RWPE1 (cell line): ENCODE measurements around the gene TRIM15.
"Not testable (repeated sequence)": the region's sequence is repeated elsewhere in the genome, so short reads cannot be mapped to it uniquely, and the experiment has no call there.

Source experiments
- CTCF ChIA-PET: fragments of 350-600 bp; sonication (Branson Sonifier 250); formaldehyde crosslinking; extraction: SDS; loops from one replicate; lab custom pipeline; 2021; lab: Yijun Ruan, JAX
- POLR2A ChIA-PET: fragments of 400-600 bp; formaldehyde crosslinking; extraction: SDS; loops from one replicate; lab custom pipeline; 2020; ENCODE audit warnings: antibody characterized with exemption; ENCODE audit not compliant: low non-redundant PET; lab: Yijun Ruan, JAX
- DNase-seq: peaks from one replicate; pipeline ENCODE4 v3.0.0; 2012; ENCODE audit warnings: low spot score
- H3K27ac ChIP-seq: fragments of 450-650 bp; 2 replicates; pipeline ENCODE4 v1.5.1; 2017
- TF ChIP-seq, protein P1 (sequence below): fragments of 450-650 bp; conservative IDR thresholded peaks from 2 replicates; pipeline ENCODE4 v1.5.1; 2017; ENCODE audit warnings: low read depth, mild to moderate bottlenecking

The TRIM15 gene

DNA sequence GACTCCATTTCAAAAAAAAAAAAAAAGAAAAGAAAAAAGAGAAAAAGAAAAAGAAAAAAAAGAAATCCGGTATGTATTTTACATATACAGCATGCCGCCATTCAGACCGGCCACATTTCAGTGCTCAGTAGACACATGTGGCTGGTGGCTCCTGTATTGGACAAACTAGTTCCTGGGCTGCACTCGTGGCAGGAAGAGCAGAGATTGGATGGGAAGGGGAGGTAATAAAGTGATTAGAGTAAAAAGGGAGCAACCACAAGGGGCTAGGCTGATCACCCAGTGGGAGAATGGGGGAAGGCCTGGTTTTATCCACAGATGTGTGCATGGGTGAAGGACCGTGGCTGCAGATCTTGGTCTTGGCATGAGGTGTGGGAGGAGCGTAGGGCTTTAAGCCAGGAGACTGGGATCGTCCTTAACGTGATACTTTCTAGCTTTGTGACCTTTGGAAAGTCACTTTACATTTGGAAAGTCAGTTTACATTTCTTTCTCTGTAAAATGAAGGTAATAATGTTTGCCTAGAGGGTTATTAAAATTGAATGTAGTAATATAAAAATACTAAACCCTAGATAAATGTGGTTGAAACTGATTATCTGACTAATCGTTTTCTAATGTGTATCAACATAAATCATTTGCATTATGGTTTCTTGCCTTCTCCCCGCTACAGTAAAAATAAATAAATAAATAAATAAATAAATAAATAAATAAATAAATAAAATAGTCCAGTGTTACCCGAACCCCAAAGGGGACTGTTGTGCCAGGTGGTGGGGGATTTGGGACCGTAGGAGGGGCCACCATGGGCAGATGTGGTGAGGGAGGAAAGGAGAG is 869 bp upstream of the TRIM15 start:
- H3K27ac ChIP-seq: no peak overlapping the region
- ChIA-PET POLR2A (no interaction called here), CTCF (interaction anchor here (0.7 kb wide), 1 partner anchor 31 kb away, joined by 4 read pairs; no protein-coding TSS in a partner anchor)
- TF ChIP-seq, protein P1, sequence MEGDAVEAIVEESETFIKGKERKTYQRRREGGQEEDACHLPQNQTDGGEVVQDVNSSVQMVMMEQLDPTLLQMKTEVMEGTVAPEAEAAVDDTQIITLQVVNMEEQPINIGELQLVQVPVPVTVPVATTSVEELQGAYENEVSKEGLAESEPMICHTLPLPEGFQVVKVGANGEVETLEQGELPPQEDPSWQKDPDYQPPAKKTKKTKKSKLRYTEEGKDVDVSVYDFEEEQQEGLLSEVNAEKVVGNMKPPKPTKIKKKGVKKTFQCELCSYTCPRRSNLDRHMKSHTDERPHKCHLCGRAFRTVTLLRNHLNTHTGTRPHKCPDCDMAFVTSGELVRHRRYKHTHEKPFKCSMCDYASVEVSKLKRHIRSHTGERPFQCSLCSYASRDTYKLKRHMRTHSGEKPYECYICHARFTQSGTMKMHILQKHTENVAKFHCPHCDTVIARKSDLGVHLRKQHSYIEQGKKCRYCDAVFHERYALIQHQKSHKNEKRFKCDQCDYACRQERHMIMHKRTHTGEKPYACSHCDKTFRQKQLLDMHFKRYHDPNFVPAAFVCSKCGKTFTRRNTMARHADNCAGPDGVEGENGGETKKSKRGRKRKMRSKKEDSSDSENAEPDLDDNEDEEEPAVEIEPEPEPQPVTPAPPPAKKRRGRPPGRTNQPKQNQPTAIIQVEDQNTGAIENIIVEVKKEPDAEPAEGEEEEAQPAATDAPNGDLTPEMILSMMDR: no peak
- no peak for DNase-seq

- ChIA-PET POLR2A (no interaction called here), CTCF (interaction anchor here (0.6 to 1.0 kb wide), 2 partner anchors 14 to 61 kb away, joined by 4 to 5 read pairs; no protein-coding TSS in a partner anchor)
These were observed 740 bp downstream of the TRIM15 start for GRCh38 chr6:30163918-30164654.

GRCh38 chr6:30164714-30165113 is 1.4 kb downstream of the TRIM15 start:
- TF ChIP-seq, protein P1: no peak
- ChIA-PET CTCF (interaction anchor here (0.6 kb wide), 2 partner anchors 15 to 427 kb away, joined by 4 to 5 read pairs; no protein-coding TSS in a partner anchor), POLR2A (no interaction called here)

More at GRCh38 chr6:30163918-30164654, 740 bp downstream of the TRIM15 start:
- no peak overlapping the region for H3K27ac ChIP-seq
- TF ChIP-seq, protein P1: no peak
- no peak for DNase-seq

GRCh38 chr6:30165238-30165637 is 1.9 kb downstream of the TRIM15 start:
- H3K27ac ChIP-seq, DNase-seq, POLR2A ChIA-PET: not testable (repeated sequence)
- CTCF ChIA-PET: interaction anchor here (0.6 kb wide), 1 partner anchor 427 kb away, joined by 4 read pairs; no protein-coding TSS in a partner anchor

More at GRCh38 chr6:30164714-30165113, 1.4 kb downstream of the TRIM15 start:
- no peak for DNase-seq
- no peak overlapping the region for H3K27ac ChIP-seq

GRCh38 chr6:30167101-30167500 is 3.8 kb downstream of the TRIM15 start:
- TF ChIP-seq, protein P1: no peak
- CTCF ChIA-PET: interaction anchor here (0.6 to 2.0 kb wide), 5 partner anchors 18 to 537 kb away, joined by 3 to 27 read pairs (median 3); no protein-coding TSS in a partner anchor
- H3K27ac ChIP-seq: no peak overlapping the region
- POLR2A ChIA-PET: no interaction called here
- no peak for DNase-seq

DNA sequence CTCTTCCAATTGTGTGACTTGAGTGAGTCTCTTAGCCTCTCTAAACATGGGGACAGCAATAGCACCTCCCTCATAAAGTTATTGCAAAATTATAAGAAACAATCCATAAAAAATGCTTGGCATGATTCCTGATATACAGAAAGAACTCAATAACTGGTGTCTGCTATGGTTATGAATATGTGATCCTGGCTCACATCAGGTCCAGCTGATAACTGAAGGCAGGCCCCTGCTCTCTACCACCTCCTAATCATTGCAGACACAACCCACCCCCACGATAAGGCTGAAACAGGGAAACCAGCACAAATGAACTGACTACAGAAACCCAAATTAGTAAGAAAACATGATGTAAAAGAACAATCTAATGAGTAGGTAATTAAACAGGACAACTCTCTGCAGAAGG is 5.4 kb downstream of the TRIM15 start:
- ChIA-PET CTCF (interaction anchor here (2.0 kb wide), 1 partner anchor 65 kb away, joined by 27 read pairs; no protein-coding TSS in a partner anchor), POLR2A (no interaction called here)
- H3K27ac ChIP-seq: no peak overlapping the region
- no peak for DNase-seq
- TF ChIP-seq, protein P1: no peak
